Endothelial cell of umbilical vein (primary cell): ENCODE measurements around the gene ANGPTL2.

Source experiments
- EZH2 ChIP-seq: IDR thresholded peaks from 2 replicates; pipeline ENCODE4 v1.6.1; 2012; ENCODE audit warnings: borderline replicate concordance, low read depth, mild to moderate bottlenecking, moderate library complexity, low read length, inconsistent platforms; ENCODE audit not compliant: severe bottlenecking
- FOS ChIP-seq: IDR thresholded peaks from 2 replicates; pipeline ENCODE4 v1.6.1; 2011; ENCODE audit warnings: mild to moderate bottlenecking, low read length, moderate library complexity, borderline replicate concordance; ENCODE audit not compliant: insufficient read depth
- JUN ChIP-seq: IDR thresholded peaks from 2 replicates; pipeline ENCODE4 v1.6.1; 2011; ENCODE audit warnings: borderline replicate concordance, low read depth; ENCODE audit not compliant: insufficient read length, insufficient read depth
- MAX ChIP-seq: IDR thresholded peaks from 2 replicates; pipeline ENCODE4 v1.6.1; 2011; ENCODE audit not compliant: insufficient read depth, insufficient read length
- MYC ChIP-seq: IDR thresholded peaks from one replicate; pipeline ENCODE4 v1.6.1; 2011; ENCODE audit warnings: mild to moderate bottlenecking, low read depth, low read length
- POLR2A ChIP-seq: IDR thresholded peaks from 2 replicates; pipeline ENCODE4 v1.6.1; 2012; ENCODE audit warnings: low read depth, mild to moderate bottlenecking, control low read depth, low read length
- POLR2AphosphoS5 ChIP-seq: IDR thresholded peaks from 2 replicates; pipeline ENCODE4 v1.6.1; 2012; ENCODE audit warnings: low read depth, mild to moderate bottlenecking, control low read depth, low read length, moderate library complexity; ENCODE audit not compliant: insufficient read depth
- TF ChIP-seq, protein P1 (sequence below), 2 donors: IDR thresholded peaks; 1 replicate in 1 of 2; 2 replicates in 1 of 2; pipeline ENCODE4 v1.5.1; 2011; ENCODE audit warnings: low read length in 2 of 2, mild to moderate bottlenecking in 2 of 2, moderate library complexity in 2 of 2, control low read depth in 1 of 2, inconsistent platforms in 1 of 2, low read depth in 1 of 2; ENCODE audit not compliant: insufficient read depth in 1 of 2; ENCODE audit errors: extremely low read depth in 1 of 2

DNA sequence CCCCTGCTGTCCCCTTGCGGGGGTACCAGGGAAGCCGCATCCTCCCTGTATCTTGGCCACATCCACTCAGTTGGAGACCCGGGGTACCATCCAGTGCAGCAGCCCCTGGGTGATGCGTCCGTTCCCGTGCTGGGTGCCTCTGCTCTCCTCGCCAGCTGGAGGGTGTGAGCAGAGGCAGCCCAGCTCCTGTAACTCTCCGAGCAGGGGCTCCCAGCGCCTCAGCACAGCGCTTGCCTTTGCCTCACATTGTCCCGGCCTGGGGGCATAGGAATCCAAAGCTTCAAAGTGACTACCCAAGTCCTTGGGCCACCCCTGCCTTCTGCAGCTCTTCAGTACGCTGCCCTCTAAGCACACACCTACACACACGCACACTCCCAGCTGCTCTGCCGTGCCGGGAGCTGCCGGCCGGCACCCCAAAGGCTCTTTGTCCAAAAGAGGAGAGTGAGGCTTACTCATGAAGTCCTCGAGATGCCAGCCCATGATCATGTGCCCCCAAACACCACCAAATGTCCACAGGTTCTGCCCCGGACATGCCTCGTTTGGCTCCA lies 733 bp downstream of the ANGPTL2 start:
- TF ChIP-seq POLR2AphosphoS5: no peak
- TF ChIP-seq, protein P1, sequence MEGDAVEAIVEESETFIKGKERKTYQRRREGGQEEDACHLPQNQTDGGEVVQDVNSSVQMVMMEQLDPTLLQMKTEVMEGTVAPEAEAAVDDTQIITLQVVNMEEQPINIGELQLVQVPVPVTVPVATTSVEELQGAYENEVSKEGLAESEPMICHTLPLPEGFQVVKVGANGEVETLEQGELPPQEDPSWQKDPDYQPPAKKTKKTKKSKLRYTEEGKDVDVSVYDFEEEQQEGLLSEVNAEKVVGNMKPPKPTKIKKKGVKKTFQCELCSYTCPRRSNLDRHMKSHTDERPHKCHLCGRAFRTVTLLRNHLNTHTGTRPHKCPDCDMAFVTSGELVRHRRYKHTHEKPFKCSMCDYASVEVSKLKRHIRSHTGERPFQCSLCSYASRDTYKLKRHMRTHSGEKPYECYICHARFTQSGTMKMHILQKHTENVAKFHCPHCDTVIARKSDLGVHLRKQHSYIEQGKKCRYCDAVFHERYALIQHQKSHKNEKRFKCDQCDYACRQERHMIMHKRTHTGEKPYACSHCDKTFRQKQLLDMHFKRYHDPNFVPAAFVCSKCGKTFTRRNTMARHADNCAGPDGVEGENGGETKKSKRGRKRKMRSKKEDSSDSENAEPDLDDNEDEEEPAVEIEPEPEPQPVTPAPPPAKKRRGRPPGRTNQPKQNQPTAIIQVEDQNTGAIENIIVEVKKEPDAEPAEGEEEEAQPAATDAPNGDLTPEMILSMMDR (IDR thresholded peaks at IDR 0.05; ENCODE audit: extremely low read depth in 1 of 2, insufficient read depth in 1 of 2, low read depth in 1 of 2, low read length in 2 of 2): no peak
- no peak for TF ChIP-seq FOS
- no peak for TF ChIP-seq EZH2
- TF ChIP-seq POLR2A: no peak
- no peak for TF ChIP-seq MAX
- TF ChIP-seq MYC: no peak
- no peak for TF ChIP-seq JUN
